Measurements from ENCODE around the gene DCDC1.

- TF ChIP-seq POLR2A (IDR thresholded peaks at IDR 0.05; ENCODE audit: low read length) (no peak), GATA1 (IDR thresholded peaks at IDR 0.05; ENCODE audit: low read depth, low read length) (no peak)
Measured at GRCh38 chr11:31248768-31249167, 120.8 kb downstream of the DCDC1 start.
